ENCODE data around the gene SLC16A8. TPM values are rescaled to one million over a fixed set of nuclear protein-coding genes. Genes with fewer than 3 reads are reported as not detected.

SLC16A8 gene
- total RNA-seq, 4 donors from 2014 or later, result not detected

DNA sequence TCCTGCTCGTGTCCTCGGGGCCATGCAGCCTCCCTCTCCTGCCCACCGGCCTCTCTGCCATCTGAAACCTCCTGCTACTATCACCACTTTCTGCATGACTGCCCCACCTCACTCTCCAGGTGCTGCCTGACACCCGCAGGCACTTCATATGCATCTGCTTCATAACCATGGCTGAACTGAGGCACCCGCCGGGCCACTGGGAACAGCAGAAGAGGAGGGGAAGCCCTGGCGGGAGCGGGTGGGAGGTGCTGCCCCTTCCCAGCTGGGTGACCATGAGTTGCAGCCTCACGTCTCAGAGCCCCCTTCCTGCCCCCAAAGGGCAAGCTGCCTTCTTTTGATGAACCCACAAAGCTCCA lies 48.5 kb downstream of the SLC16A8 start:
- peaks cover 11 to 18% (median 14%) of the 10 kb centered on the region in 4 donors for H3K4me1 ChIP-seq
- intact Hi-C loops (cut with DNase I; ENCODE audit: low total_unique reads) (no loop called here), in situ Hi-C loops (cut with MboI; ENCODE audit: low pct_ligation_motif_present in 1 of 4, low pct_unique_long_range_greater_than_20kb in 1 of 4, low sequenced_read_pairs in 3 of 4) (no loop called here)
- H3K4me3 ChIP-seq, result no peak overlapping the region
- H3K9me3 ChIP-seq, result no peaks in the 10 kb centered on the region
- H3K27ac ChIP-seq, result peak overlapping the region in 1 of 4 donors; percentile 75
- no peaks in the 10 kb centered on the region for H3K36me3 ChIP-seq
- 80% methylated on average over 9 of the region's 9 CpGs; no CpG with 5 or more reads in 1 of the 2 donors for WGBS, 2 donors (ENCODE audit: low coverage in 1 of 2)
- H3K27me3 ChIP-seq, result no peaks in the 10 kb centered on the region
- TF ChIP-seq POLR2AphosphoS5 (IDR thresholded peaks at IDR 0.05), result no peak
- no peak for DNase-seq

DNA sequence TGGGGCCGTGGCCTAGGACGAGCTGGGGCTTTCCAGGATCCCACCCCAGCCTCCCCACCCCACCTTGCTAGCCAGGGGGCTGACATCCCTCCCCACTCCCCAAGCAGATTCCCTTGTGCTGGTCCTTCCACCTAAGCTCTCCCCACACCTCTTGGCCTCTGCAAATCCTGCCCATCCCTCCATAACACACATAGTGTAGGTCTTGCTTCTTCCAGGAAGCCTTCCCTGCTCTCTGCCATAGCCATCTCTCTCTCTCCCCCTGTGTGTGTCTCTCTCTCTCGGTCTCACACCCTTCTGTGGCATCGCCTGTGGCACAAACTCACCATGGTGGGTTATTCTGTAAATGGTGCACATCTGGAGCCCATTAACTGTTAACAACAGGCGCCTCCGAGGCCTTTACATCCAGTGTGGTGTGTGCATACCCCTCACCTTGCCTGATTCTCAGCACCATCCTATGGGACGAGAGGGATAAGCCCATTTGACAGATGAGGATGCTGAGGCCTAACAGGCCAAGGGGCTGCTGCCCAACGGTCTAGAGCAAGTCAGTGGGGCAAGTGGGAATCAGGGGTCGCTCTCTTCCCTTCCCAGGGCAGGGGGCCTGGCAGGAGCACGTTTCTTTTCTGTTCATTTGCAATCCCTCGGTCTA lies 49.0 kb downstream of the SLC16A8 start:
- 86 to 87% methylated on average over 3 to 11 of the region's 11 CpGs for WGBS, 2 donors (ENCODE audit: low coverage in 1 of 2)
- in situ Hi-C loops (cut with MboI; ENCODE audit: low pct_ligation_motif_present in 1 of 4, low pct_unique_long_range_greater_than_20kb in 1 of 4, low sequenced_read_pairs in 3 of 4), result no loop called here
- peaks cover 12 to 23% (median 17%) of the 10 kb centered on the region in 4 donors for H3K4me1 ChIP-seq
- H3K36me3 ChIP-seq, result no peaks in the 10 kb centered on the region
- peak overlapping the region; percentile 43 to 75 (median 67) for H3K27ac ChIP-seq
- intact Hi-C loops (cut with DNase I; ENCODE audit: low total_unique reads), result no loop called here
- no peak overlapping the region for H3K4me3 ChIP-seq
- DNase-seq, result no peak
- no peaks in the 10 kb centered on the region for H3K27me3 ChIP-seq
- no peaks in the 10 kb centered on the region for H3K9me3 ChIP-seq
- TF ChIP-seq POLR2A (IDR thresholded peaks at IDR 0.05) (no peak), POLR2AphosphoS5 (IDR thresholded peaks at IDR 0.05) (no peak), EP300 (IDR thresholded peaks at IDR 0.05; ENCODE audit: low read depth) (no peak)
- TF ChIP-seq, protein P1, sequence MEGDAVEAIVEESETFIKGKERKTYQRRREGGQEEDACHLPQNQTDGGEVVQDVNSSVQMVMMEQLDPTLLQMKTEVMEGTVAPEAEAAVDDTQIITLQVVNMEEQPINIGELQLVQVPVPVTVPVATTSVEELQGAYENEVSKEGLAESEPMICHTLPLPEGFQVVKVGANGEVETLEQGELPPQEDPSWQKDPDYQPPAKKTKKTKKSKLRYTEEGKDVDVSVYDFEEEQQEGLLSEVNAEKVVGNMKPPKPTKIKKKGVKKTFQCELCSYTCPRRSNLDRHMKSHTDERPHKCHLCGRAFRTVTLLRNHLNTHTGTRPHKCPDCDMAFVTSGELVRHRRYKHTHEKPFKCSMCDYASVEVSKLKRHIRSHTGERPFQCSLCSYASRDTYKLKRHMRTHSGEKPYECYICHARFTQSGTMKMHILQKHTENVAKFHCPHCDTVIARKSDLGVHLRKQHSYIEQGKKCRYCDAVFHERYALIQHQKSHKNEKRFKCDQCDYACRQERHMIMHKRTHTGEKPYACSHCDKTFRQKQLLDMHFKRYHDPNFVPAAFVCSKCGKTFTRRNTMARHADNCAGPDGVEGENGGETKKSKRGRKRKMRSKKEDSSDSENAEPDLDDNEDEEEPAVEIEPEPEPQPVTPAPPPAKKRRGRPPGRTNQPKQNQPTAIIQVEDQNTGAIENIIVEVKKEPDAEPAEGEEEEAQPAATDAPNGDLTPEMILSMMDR (IDR thresholded peaks at IDR 0.05), result no peak

DNA sequence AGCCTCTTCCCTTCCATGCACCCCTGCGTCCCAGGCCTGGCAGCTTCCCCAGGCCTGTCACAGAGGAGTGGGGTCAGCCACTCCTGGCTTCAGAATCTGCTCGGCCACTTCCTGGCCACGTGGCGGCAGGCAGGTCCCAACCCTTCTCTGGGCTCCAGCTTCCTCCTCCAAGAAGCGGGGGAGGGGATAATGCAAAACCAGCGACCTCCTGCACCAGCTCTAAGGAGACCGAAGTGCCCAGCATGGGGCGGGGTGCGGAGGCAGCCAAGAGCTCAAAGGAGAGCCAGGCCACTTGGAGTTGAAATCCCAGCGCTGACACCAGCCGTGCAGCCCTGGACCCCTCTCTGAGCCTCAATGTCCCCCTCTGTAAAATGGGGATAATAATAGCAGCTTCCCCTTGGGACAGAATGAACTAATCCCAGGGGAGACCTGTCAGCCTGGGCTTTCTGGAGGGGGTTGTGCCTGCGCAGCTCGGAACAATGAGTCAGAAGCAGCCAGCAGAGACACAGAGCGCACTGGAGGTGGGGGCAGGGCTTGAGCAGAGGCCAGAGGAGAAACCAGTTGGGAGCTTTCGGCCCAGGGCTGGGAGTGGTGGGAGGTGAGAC lies 49.6 kb downstream of the SLC16A8 start:
- WGBS, 2 donors (ENCODE audit: low coverage in 1 of 2), result 55 to 75% methylated on average over 4 to 15 of the region's 15 CpGs
- H3K27ac ChIP-seq, result peak overlapping the region; percentile 43 to 75 (median 67)
- peak; percentile 45 for DNase-seq

DNA sequence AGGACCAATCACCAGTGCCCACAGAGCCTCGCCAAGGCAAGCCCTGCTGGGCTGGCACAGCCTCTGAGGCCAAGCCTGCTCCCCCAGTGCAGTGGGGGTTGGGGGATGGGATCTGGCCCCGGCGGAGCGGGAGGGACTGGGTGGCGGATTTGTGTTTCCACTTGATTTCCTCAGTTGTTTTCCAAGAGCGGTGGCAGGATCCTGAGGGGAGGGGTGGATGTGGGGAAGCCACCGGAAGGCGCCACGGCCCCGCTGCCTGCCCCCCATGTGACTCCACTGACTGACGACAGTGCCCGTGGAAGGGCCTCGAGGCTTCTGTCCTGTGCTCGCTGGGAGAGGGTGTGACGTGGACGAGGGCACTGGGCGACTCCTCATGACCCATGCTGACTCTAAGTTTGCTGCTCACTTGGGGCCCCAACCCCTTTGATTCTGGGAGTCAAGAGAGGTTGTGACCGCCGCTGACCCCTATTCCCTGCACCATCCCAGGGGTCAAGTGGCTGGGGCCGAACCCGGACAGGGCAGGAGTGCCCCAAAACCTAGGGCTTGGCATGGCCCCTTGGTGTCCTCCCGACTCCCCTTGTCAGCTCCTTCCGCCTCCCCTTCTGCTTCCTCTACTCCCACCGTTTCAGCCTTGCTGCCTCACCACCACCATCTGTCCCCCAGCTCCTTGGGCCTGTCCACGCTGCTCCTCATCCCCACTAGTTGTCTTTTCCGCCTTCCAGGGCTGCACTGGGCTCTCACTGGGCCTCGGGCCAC lies 50.3 kb downstream of the SLC16A8 start:
- in situ Hi-C loops (cut with MboI; ENCODE audit: low pct_ligation_motif_present in 1 of 4, low pct_unique_long_range_greater_than_20kb in 1 of 4, low sequenced_read_pairs in 3 of 4), result no loop called here
- H3K27ac ChIP-seq, result peak overlapping the region; percentile 43 to 75 (median 67)
- no peaks in the 10 kb centered on the region for H3K9me3 ChIP-seq
- no peak for TF ChIP-seq POLR2AphosphoS5 (IDR thresholded peaks at IDR 0.05)
- DNase-seq, result no peak
- no peaks in the 10 kb centered on the region for H3K36me3 ChIP-seq
- intact Hi-C loops (cut with DNase I; ENCODE audit: low total_unique reads), result no loop called here
- H3K4me3 ChIP-seq, result no peak overlapping the region
- no peaks in the 10 kb centered on the region for H3K27me3 ChIP-seq
- WGBS, 2 donors (ENCODE audit: low coverage in 1 of 2), result 20 to 81% methylated on average over 2 to 26 of the region's 27 CpGs
- peaks cover 13 to 26% (median 20%) of the 10 kb centered on the region in 4 donors for H3K4me1 ChIP-seq

More for the DNA sequence above, 49.6 kb downstream of the SLC16A8 start:
- in situ Hi-C loops (cut with MboI; ENCODE audit: low pct_ligation_motif_present in 1 of 4, low pct_unique_long_range_greater_than_20kb in 1 of 4, low sequenced_read_pairs in 3 of 4), result no loop called here
- no peaks in the 10 kb centered on the region for H3K36me3 ChIP-seq
- peaks cover 13 to 26% (median 20%) of the 10 kb centered on the region in 4 donors for H3K4me1 ChIP-seq
- intact Hi-C loops (cut with DNase I; ENCODE audit: low total_unique reads), result no loop called here
- no peaks in the 10 kb centered on the region for H3K9me3 ChIP-seq
- no peaks in the 10 kb centered on the region for H3K27me3 ChIP-seq
- no peak for TF ChIP-seq EP300 (IDR thresholded peaks at IDR 0.05; ENCODE audit: low read depth)
- TF ChIP-seq, protein P1 (IDR thresholded peaks at IDR 0.05), result no peak
- TF ChIP-seq POLR2A (IDR thresholded peaks at IDR 0.05), result no peak
- no peak for TF ChIP-seq POLR2AphosphoS5 (IDR thresholded peaks at IDR 0.05)
- H3K4me3 ChIP-seq, result no peak overlapping the region
